Colonic mucosa (tissue), 4 donors: Measurements from ENCODE around the gene SLFN11. TPM values are rescaled to one million over a fixed set of nuclear protein-coding genes. Genes with fewer than 3 reads are reported as not detected.

Source experiments
- DNase-seq: peaks from one replicate; pipeline ENCODE4 v3.0.0-alpha.2; 2020
- H3K27ac ChIP-seq: fragments of 200-600 bp; one replicate; pipeline ENCODE4 v1.8.0; 2021
- H3K27me3 ChIP-seq: fragments of 200-600 bp; one replicate; pipeline ENCODE4 v1.8.0; 2021
- H3K36me3 ChIP-seq: fragments of 200-600 bp; one replicate; pipeline ENCODE4 v1.8.0; 2021
- H3K4me1 ChIP-seq: fragments of 200-600 bp; one replicate; pipeline ENCODE4 v1.8.0; 2021; ENCODE audit warnings: mild to moderate bottlenecking
- H3K4me3 ChIP-seq: fragments of 200-600 bp; one replicate; pipeline ENCODE4 v1.8.0; 2021
- H3K9ac ChIP-seq, 2 donors: one replicate each; pipeline ENCODE4 v1.7.0; 2013; ENCODE audit warnings: control low read depth in 2 of 2, low read depth in 2 of 2, low read length in 2 of 2
- H3K9me3 ChIP-seq: fragments of 200-600 bp; one replicate; pipeline ENCODE4 v1.8.0; 2021
- intact Hi-C: fragments of 100-400 bp; cut with DNase I; formaldehyde crosslinking; loops from one replicate; pipeline ENCODE4 v1.14.1; 2022
- total RNA-seq, 2 donors: library from RNA; stranded (reverse); fragmentation: NEBNext Ultra II Directional in 1 of 2; extraction: Animal tissue kit (Norgen Biotek cat#: 25700) in 1 of 2; gene quantifications; one replicate each; pipeline ENCODE4 v1.2.1, GENCODE V29; 2021
- TF ChIP-seq, protein P1 (sequence below): fragments of 200-600 bp; IDR thresholded peaks from one replicate; pipeline ENCODE4 v1.8.0; 2022; ENCODE audit warnings: antibody characterized with exemption, mild to moderate bottlenecking
- donor health status: healthy.
- donor health status: DM: no; HTN: no; CAD: no.
- donor health status: DM: no; HTN: no; CAD: no.

The SLFN11 gene
- total RNA-seq, 2 donors from 2014 or later: 3.6 to 9.1 TPM

DNA sequence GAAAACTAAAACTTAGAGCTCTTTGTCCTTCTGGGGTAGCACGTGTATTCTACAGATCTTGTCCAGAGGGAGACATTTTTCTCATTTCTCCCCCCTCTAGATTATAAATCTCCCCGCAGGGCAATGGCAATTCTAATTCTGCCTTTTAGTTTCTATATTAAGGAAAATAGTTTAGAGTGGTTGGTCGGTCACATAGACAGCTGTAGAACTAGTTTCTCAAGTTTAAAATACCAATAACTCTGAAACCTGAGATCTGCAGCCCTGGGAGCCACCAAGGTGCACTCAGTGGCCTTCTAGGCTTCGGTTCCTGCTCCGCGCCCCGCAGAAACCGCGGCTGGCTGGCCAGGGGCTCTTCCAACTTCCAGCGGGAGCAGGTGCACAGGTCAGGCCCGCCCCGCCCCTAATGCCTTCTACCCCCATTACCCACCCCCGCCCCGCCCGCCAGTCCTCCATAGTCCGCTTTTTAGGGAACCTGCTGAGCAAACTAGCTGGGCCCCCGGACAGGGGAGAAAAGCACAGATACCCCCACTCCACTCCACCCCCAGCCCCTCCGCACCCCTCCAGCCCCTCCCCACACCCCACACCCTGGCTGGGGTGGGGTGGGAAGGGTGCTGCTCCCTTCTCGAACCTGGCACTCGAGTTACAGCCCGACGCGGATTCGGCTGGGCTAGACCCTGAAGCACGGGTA lies 431 bp downstream of the SLFN11 start:
- intact Hi-C loops: no loop called here

DNA sequence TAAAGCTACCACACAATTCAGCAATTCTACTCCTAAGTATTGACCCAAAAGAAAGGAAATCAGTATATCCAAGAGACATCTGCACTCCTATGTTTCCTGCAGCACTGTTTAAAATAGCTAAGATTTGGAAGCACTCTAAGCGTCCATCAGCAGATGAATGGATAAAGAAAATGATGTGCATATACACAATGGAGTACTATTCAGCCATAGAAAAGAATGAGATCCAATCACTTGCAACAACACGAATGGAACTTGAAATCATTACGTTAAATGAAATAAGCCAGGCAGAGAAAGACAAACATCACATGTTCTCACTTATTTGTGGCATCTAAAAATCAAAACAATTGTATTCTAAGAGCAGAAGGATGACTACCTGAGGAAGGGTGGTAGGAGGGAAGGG lies 1.5 kb downstream of the SLFN11 start:
- intact Hi-C loops: no loop called here
- Histone ChIP-seq H3K27ac (no peak overlapping the region), H3K9me3 (no peaks in the 10 kb centered on the region), H3K4me1 (no peaks in the 10 kb centered on the region), H3K27me3 (peaks cover 9% of the 10 kb centered on the region), H3K36me3 (no peaks in the 10 kb centered on the region), H3K9ac (no peak overlapping the region), H3K4me3 (no peak overlapping the region)
- DNase-seq: no peak
- TF ChIP-seq, protein P1, sequence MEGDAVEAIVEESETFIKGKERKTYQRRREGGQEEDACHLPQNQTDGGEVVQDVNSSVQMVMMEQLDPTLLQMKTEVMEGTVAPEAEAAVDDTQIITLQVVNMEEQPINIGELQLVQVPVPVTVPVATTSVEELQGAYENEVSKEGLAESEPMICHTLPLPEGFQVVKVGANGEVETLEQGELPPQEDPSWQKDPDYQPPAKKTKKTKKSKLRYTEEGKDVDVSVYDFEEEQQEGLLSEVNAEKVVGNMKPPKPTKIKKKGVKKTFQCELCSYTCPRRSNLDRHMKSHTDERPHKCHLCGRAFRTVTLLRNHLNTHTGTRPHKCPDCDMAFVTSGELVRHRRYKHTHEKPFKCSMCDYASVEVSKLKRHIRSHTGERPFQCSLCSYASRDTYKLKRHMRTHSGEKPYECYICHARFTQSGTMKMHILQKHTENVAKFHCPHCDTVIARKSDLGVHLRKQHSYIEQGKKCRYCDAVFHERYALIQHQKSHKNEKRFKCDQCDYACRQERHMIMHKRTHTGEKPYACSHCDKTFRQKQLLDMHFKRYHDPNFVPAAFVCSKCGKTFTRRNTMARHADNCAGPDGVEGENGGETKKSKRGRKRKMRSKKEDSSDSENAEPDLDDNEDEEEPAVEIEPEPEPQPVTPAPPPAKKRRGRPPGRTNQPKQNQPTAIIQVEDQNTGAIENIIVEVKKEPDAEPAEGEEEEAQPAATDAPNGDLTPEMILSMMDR: no peak

More for the DNA sequence above, 431 bp downstream of the SLFN11 start:
- Histone ChIP-seq H3K9me3 (no peaks in the 10 kb centered on the region), H3K36me3 (no peaks in the 10 kb centered on the region), H3K27me3 (peaks cover 9% of the 10 kb centered on the region), H3K9ac (peak overlapping the region; percentile 76 to 88), H3K27ac (peak overlapping the region; percentile 69), H3K4me3 (peak overlapping the region; percentile 49), H3K4me1 (no peaks in the 10 kb centered on the region)
- DNase-seq: peak; percentile 31
- TF ChIP-seq, protein P1: no peak

DNA sequence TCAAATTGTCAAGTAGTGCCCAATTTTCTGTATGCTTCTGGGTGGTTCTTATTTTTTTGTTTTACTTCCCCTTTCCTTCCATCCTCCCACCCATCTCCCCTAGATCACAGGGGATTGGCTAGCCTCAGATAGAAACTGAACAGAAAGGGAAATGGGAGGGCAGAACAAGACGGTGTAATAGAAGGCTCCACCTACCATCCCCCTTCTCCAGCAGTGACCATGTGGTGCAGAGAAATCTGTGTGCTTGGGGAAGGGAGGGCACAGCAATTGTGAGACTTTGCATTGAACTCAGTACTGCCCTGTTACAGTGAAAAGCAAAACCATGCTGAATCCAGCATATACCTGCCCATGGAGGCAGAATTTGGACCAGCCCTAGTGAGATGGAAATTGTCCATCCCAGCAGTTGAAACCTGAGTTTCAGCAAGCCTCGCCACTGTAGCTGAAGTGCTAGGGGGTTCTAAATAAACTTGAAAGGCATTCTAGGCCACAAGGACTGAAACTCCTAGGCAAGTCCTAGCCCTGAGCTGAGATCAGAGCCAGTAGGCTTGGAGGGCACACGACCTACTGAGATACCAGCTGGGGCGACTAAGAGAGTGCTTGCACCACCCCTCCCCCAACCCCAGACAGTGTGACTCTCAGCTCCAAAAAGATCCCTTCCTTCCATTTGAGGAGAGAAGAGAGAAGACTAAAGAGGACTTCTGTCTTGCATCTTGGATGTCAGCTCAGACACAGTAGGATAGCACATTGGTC lies 5.2 kb downstream of the SLFN11 start:
- DNase-seq: peak; percentile 30
- Histone ChIP-seq H3K36me3 (peaks cover 1% of the 10 kb centered on the region), H3K27me3 (no peaks in the 10 kb centered on the region), H3K4me1 (no peaks in the 10 kb centered on the region), H3K9me3 (no peaks in the 10 kb centered on the region), H3K9ac (no peak overlapping the region), H3K27ac (no peak overlapping the region), H3K4me3 (no peak overlapping the region)
- TF ChIP-seq, protein P1: no peak
- intact Hi-C loops: no loop called here

DNA sequence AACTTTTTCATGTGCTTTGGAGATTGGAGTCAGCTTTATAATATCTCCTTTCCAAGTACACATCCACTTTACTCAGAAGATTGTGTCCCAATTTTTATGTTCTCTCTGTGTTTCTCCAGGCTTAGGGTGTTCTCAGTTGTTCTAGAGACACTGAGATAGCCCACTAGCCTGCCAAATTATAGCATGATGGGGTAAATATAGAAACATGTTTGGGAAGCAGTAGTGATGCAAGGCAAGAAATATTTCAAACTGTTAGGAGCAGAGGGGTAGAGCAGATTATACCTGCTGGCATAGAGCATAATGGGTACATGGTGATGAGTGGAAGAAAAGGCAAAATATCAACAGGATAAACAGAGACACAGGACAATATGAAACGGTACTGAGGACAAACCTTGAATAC lies 12.4 kb downstream of the SLFN11 start:
- Histone ChIP-seq H3K4me1 (no peaks in the 10 kb centered on the region), H3K9me3 (no peaks in the 10 kb centered on the region), H3K9ac (no peak overlapping the region), H3K36me3 (peaks cover 5% of the 10 kb centered on the region), H3K4me3 (no peak overlapping the region), H3K27ac (no peak overlapping the region), H3K27me3 (no peaks in the 10 kb centered on the region)
- intact Hi-C loops: no loop called here
- no peak for DNase-seq
- TF ChIP-seq, protein P1: no peak

DNA sequence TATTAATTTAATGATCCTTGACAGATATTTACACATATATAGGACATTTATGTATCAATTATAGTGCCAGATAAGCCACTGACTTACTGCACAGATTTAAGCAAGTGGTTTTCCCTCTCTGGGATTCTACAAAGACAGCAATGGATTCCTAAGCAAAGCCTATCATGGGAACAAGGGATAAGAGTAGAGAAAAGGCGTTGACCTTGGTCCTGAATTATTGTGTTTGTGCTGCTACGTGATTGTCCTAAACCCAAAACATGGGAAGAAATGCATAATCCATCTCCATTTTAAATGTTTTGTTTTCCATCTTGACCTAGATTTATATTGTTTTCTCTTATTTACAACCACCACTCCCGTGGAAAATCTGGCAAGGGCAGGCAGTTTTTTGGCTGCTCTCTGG lies 14.0 kb downstream of the SLFN11 start:
- H3K27me3 ChIP-seq: no peaks in the 10 kb centered on the region
- no peak for DNase-seq
- H3K36me3 ChIP-seq: peaks cover 5% of the 10 kb centered on the region
- intact Hi-C loops: no loop called here
- no peaks in the 10 kb centered on the region for H3K4me1 ChIP-seq
- H3K27ac ChIP-seq: no peak overlapping the region
- H3K9ac ChIP-seq: no peak overlapping the region
- TF ChIP-seq, protein P1: no peak
- H3K4me3 ChIP-seq: no peak overlapping the region
- H3K9me3 ChIP-seq: no peaks in the 10 kb centered on the region
